Activated T-cell treated with anti-CD3 and anti-CD28 coated beads, Interleukin-2, amount 50 U/mL, for 4 hours (primary cell): ENCODE results near the gene CCDC158. TPM values are rescaled to one million over a fixed set of nuclear protein-coding genes. Genes with fewer than 3 reads are reported as not detected.
"Not testable (repeated sequence)": the region's sequence is repeated elsewhere in the genome, so short reads cannot be mapped to it uniquely, and the experiment has no call there.

Experiments
- ATAC-seq, 2 donors: fragments of 200-7000 bp; cut with Tn5 transposase; one replicate each; pipeline ENCODE4 v1.10.0; 2021
- DNase-seq: peaks from one replicate; pipeline ENCODE4 v3.0.0-alpha.2; 2020
- H3K27me3 Mint-ChIP-seq: one replicate; pipeline ENCODE4 v1.8.0; 2021; ENCODE audit warnings: low read depth, mixed read lengths
- H3K36me3 Mint-ChIP-seq: one replicate; pipeline ENCODE4 v1.8.0; 2022; ENCODE audit warnings: mixed read lengths; ENCODE audit not compliant: insufficient read depth
- H3K4me1 Mint-ChIP-seq: one replicate; pipeline ENCODE4 v1.8.0; 2021; ENCODE audit warnings: low read depth, mixed read lengths
- H3K4me3 Mint-ChIP-seq: one replicate; pipeline ENCODE4 v1.8.0; 2021; ENCODE audit warnings: mild to moderate bottlenecking, moderate library complexity, mixed read lengths
- H3K9me3 Mint-ChIP-seq: one replicate; pipeline ENCODE4 v1.8.0; 2021; ENCODE audit warnings: mixed read lengths
- total RNA-seq, 3 donors: library from RNA; stranded (reverse); gene quantifications; one replicate each; pipeline ENCODE4 v1.2.1, GENCODE V29; 2021

CCDC158 gene
- total RNA-seq, 3 donors from 2014 or later, result not detected

- Mint-ChIP-seq H3K4me1 (no peaks in the 10 kb centered on the region), H3K36me3 (no peaks in the 10 kb centered on the region), H3K4me3 (no peak overlapping the region), H3K9me3 (no peaks in the 10 kb centered on the region), H3K27me3 (peaks cover 11% of the 10 kb centered on the region)
- DNase-seq, result no peak
- no peak for ATAC-seq
Observed at GRCh38 chr4:76443376-76443775, 22.4 kb upstream of the CCDC158 start.

- H3K4me3 Mint-ChIP-seq, result no peak overlapping the region
- H3K27me3 Mint-ChIP-seq, result peaks cover 12% of the 10 kb centered on the region
- DNase-seq, result no peak
- no peaks in the 10 kb centered on the region for H3K4me1 Mint-ChIP-seq
- H3K9me3 Mint-ChIP-seq, result no peaks in the 10 kb centered on the region
- H3K36me3 Mint-ChIP-seq, result no peaks in the 10 kb centered on the region
- ATAC-seq, result no peak
Observed at GRCh38 chr4:76442807-76443206, 21.9 kb upstream of the CCDC158 start.

DNA sequence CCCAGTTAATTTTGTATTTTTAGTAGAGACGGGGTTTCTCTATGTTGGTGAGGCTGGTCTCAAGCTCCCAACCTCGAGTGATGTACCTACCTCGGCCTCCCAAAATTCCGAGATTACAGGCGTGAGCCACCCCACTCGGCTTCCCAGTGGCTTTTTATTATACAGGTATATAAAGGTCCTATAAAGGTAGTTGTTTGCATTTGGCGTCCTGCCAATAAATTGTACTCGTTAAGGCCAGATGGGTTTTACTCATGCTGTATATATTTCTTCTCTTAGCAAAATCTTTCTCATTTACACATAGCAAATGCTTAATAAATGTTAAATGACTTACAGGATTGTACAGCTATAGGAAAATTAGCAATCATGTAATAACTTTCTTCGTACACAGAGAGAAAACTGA, 20.9 kb upstream of the CCDC158 start:
- Mint-ChIP-seq H3K9me3 (no peaks in the 10 kb centered on the region), H3K27me3 (peaks cover 17% of the 10 kb centered on the region), H3K4me3 (no peak overlapping the region), H3K4me1 (no peaks in the 10 kb centered on the region), H3K36me3 (no peaks in the 10 kb centered on the region)
- DNase-seq (no peak), ATAC-seq (no peak)

DNA sequence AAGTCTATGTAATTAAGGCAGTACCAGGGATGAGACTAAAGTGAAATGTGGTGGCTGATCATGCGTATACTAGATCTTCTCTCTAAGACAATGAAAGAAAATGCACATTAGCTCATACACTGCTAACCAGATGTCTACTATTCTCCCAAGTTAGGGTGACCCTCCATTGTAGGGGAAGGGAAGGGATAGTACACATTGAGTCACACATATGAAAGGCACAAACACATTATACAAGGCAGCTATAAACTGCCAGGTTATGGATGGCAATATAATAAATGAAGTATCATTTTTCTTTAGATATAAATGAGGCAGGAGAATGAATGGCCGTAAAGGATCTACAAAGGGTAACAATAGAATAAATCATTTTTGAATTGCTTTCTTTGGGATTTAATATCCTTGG, 18.6 kb upstream of the CCDC158 start:
- DNase-seq, result no peak
- no peak for ATAC-seq
- no peak overlapping the region for H3K4me3 Mint-ChIP-seq
- H3K9me3 Mint-ChIP-seq, result no peaks in the 10 kb centered on the region
- no peaks in the 10 kb centered on the region for H3K36me3 Mint-ChIP-seq
- H3K27me3 Mint-ChIP-seq, result peaks cover 29% of the 10 kb centered on the region
- peaks cover 1% of the 10 kb centered on the region for H3K4me1 Mint-ChIP-seq

GRCh38 chr4:76435528-76436319, 14.8 kb upstream of the CCDC158 start:
- H3K4me3 Mint-ChIP-seq, result no peak overlapping the region
- H3K4me1 Mint-ChIP-seq, result peaks cover 1% of the 10 kb centered on the region
- H3K9me3 Mint-ChIP-seq, result no peaks in the 10 kb centered on the region
- no peaks in the 10 kb centered on the region for H3K36me3 Mint-ChIP-seq
- H3K27me3 Mint-ChIP-seq, result peaks cover 36% of the 10 kb centered on the region
- no peak for ATAC-seq
- DNase-seq, result no peak

DNA sequence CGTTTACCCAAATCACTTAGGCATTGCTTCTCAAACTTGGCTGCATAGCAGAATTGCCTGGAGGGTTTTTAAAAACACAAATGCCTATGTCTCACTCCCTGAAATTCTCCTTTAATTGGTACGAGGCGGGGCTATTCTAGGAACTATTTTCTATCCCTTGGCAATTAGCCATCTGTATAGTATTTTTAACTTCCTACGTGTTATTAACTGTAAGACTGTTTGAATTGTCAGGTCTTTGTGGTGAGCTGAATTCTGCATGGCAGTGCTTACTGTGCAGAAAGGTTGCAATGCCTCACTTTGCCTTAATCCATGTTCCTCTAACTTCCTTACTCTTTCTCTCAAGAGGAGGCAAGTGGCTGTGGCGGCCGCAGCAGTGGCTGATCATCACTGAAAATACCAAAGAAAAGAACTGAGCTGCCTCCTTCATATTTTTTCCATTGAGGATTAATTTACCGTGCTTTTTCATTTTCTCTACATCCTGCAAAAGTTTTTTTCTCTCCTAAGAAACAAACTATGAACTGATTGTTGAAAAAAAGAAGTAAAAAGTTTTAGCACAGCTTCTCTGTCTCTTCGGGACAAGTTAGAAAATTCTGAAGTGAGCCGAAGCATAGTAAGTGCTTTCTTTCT, 14.1 kb upstream of the CCDC158 start, which contains the start of gene SHROOM3:
TSS of gene SHROOM3 (plus strand) at position 329 of the 627 bp plus-strand sequence. CDS start 824 bp downstream, outside the sequence.
- Mint-ChIP-seq H3K36me3 (no peaks in the 10 kb centered on the region), H3K4me3 (no peak within 1 kb of the TSS), H3K4me1 (peaks cover 1% of the 10 kb centered on the region), H3K27me3 (peaks cover 36% of the 10 kb centered on the region), H3K9me3 (no peaks in the 10 kb centered on the region)
- ATAC-seq, result no peak
- DNase-seq, result no peak

DNA sequence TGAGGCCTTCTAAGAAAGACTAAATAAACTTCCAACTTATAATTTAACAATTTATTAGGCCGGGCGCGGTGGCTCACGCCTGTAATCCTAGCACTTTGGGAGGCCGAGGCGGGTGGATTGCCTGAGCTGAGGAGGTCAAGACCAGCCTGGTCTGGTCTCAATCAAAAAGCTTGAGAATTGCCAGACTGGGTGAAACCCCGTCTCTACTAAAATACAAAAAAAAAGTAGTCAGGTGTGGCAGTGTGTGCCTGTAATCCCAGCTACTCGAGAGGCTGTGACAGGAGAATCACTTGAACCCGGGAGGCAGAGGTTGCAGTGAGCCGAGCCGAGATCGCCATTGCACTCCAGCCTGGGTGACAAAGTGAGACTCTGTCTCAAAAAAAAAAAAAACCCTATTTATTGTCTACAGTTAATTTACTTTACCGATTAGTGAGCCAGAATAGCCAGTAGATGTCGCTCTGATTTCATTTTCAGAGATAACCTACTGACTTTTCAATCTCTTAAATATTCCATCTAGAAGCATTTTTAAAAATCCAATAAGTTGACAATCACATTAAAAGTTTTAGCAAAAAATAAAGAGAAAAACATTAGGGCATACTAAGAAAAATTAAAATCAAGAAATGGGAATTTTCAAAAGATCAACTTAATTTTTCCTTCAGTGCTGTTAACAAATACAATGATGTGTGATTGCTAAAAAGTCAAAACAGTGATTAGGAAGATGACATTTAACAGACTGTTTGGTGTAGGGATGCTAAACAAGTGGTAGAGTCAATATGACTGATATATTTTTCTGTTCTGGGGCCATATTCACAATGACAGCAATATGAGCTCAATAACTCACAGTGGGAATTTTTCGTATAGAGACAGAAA, 9.8 kb upstream of the CCDC158 start:
- no peak overlapping the region for H3K4me3 Mint-ChIP-seq
- H3K27me3 Mint-ChIP-seq, result peaks cover 20% of the 10 kb centered on the region
- no peaks in the 10 kb centered on the region for H3K36me3 Mint-ChIP-seq
- H3K9me3 Mint-ChIP-seq, result no peaks in the 10 kb centered on the region
- peaks cover 1% of the 10 kb centered on the region for H3K4me1 Mint-ChIP-seq
- no peak for ATAC-seq
- DNase-seq, result no peak

GRCh38 chr4:76429636-76430035, 8.7 kb upstream of the CCDC158 start:
- no peak overlapping the region for H3K4me3 Mint-ChIP-seq
- DNase-seq (no peak), ATAC-seq (no peak)
- no peaks in the 10 kb centered on the region for H3K9me3 Mint-ChIP-seq
- peaks cover 14% of the 10 kb centered on the region for H3K27me3 Mint-ChIP-seq
- no peaks in the 10 kb centered on the region for H3K4me1 Mint-ChIP-seq
- H3K36me3 Mint-ChIP-seq, result no peaks in the 10 kb centered on the region

GRCh38 chr4:76426272-76426671, 5.3 kb upstream of the CCDC158 start:
- ATAC-seq (no peak), DNase-seq (no peak)
- Mint-ChIP-seq H3K9me3 (no peaks in the 10 kb centered on the region), H3K4me3 (no peak overlapping the region), H3K4me1 (peaks cover 3% of the 10 kb centered on the region), H3K36me3 (no peaks in the 10 kb centered on the region), H3K27me3 (peaks cover 13% of the 10 kb centered on the region)

- not testable (repeated sequence) for H3K36me3 Mint-ChIP-seq, ATAC-seq, H3K4me3 Mint-ChIP-seq, H3K4me1 Mint-ChIP-seq, H3K9me3 Mint-ChIP-seq, DNase-seq
- peaks cover 27% of the 10 kb centered on the region for H3K27me3 Mint-ChIP-seq
Observed at GRCh38 chr4:76423159-76423558, 2.2 kb upstream of the CCDC158 start.

GRCh38 chr4:76420188-76420761, 666 bp downstream of the CCDC158 start:
- no peak for DNase-seq
- Mint-ChIP-seq H3K27me3 (peaks cover 23% of the 10 kb centered on the region), H3K4me1 (peaks cover 6% of the 10 kb centered on the region), H3K4me3 (peak overlapping the region; percentile 68), H3K36me3 (no peaks in the 10 kb centered on the region), H3K9me3 (no peaks in the 10 kb centered on the region)
- no peak for ATAC-seq

DNA sequence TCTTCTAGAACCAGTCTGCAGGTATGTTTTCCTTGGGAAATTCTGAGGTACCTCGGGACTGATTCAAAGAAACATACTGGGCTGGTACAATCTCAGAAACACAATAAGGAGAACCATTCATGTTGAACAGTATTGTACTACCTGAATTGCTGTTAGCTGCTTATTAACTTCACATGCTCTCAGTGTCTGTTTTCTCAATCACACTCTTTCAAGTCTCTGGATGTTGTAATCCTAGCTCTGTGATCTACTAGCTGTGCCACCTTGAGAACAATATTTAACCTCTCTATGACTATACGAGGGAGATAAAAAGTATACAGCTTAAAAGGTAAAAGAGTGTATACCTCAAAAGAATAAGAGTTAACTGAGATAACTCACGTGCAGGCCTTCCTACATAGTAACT, 10.3 kb downstream of the CCDC158 start:
- H3K4me1 Mint-ChIP-seq, result peaks cover 3% of the 10 kb centered on the region
- no peak overlapping the region for H3K4me3 Mint-ChIP-seq
- H3K9me3 Mint-ChIP-seq, result no peaks in the 10 kb centered on the region
- H3K36me3 Mint-ChIP-seq, result no peaks in the 10 kb centered on the region
- H3K27me3 Mint-ChIP-seq, result peaks cover 1% of the 10 kb centered on the region
- ATAC-seq, result no peak
- no peak for DNase-seq

DNA sequence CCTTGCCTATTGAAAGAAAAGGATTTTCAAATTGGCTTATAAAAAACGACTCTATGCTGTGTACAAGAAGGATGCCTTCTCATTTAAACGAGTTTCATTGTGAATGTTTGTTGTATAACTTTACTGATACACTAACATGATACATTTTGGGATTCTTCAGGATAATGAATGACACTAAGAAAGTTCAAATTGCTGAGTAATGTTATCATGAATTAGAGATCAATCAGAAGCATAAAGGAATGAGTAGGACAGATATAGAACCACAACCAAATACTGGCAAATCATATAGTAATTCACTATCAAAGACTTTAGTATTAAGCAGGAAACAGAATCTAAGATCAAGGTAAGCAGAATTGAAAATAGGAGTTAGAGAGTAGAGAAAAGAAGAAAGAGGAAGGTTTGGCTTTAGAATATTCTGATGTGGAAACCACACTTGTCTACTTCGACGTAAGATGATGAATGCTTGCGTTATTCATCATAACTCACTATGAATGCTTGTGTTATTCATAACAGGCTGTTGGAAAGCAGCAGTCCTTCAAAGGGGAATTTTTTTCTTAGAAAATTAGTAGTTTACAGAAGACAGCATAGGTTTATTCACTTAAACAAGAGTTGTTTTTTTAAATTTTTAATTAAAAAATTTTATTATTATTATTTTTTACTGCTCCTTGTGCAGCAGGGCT, 13.4 kb downstream of the CCDC158 start:
- H3K9me3 Mint-ChIP-seq, result no peaks in the 10 kb centered on the region
- H3K4me3 Mint-ChIP-seq, result no peak overlapping the region
- ATAC-seq (peak; percentile 92 to 94), DNase-seq (no peak)
- no peaks in the 10 kb centered on the region for H3K36me3 Mint-ChIP-seq
- H3K27me3 Mint-ChIP-seq, result peaks cover 10% of the 10 kb centered on the region
- H3K4me1 Mint-ChIP-seq, result peaks cover 3% of the 10 kb centered on the region

DNA sequence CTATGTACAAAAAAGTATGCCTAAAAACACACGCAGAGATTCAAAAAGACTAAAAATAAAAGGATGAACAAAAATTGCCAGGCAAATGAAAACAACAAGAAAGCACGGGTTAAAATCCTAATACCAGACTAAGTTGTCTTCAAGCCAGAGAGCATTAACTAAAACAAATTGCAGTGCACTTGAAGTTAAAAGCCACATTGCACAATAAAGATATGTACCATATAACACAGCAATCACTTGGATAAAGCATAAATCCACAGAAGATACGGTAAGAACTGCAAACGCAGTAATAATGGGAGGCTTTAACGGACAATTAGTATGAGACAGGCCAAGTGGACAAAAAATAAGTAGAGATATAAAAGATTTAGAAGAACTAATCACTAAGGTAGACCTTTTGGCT, 14.9 kb downstream of the CCDC158 start:
- H3K9me3 Mint-ChIP-seq, result no peaks in the 10 kb centered on the region
- peaks cover 3% of the 10 kb centered on the region for H3K4me1 Mint-ChIP-seq
- peaks cover 14% of the 10 kb centered on the region for H3K27me3 Mint-ChIP-seq
- H3K4me3 Mint-ChIP-seq, result no peak overlapping the region
- DNase-seq (no peak), ATAC-seq (no peak)
- H3K36me3 Mint-ChIP-seq, result no peaks in the 10 kb centered on the region
